ENCODE results near the gene PRDM15.

PRDM15 gene

DNA sequence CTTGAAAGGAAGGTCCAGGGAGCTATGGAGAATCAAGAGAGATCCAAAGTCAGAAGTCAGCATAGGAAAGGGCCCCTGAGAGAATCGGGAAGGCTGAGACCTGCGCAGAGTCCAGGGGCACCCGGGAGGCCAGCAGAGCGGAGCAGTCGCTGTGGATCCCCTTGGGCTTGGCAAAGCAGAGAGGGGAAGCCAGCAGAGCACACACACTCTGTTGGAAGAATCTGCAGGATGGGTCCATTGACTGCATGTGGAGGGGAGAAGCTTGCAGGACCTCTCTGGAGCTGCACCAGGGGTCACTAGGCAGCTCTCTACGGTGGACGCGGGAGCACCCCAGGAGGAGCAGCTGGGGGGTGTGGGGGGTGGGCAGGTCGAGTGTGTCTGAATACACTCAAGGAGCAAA lies 118.7 kb downstream of the PRDM15 start:
- no peaks in the 10 kb centered on the region for H3K9me3 Mint-ChIP-seq
- peak overlapping the region in 1 of 3 experiments; percentile 6 for H3K4me3 Mint-ChIP-seq
- H3K36me3 Mint-ChIP-seq (ENCODE audit: low read depth), result peaks cover 3% of the 10 kb centered on the region
- H3K27ac Mint-ChIP-seq, result no peak overlapping the region
- TF ChIP-seq, protein P1, sequence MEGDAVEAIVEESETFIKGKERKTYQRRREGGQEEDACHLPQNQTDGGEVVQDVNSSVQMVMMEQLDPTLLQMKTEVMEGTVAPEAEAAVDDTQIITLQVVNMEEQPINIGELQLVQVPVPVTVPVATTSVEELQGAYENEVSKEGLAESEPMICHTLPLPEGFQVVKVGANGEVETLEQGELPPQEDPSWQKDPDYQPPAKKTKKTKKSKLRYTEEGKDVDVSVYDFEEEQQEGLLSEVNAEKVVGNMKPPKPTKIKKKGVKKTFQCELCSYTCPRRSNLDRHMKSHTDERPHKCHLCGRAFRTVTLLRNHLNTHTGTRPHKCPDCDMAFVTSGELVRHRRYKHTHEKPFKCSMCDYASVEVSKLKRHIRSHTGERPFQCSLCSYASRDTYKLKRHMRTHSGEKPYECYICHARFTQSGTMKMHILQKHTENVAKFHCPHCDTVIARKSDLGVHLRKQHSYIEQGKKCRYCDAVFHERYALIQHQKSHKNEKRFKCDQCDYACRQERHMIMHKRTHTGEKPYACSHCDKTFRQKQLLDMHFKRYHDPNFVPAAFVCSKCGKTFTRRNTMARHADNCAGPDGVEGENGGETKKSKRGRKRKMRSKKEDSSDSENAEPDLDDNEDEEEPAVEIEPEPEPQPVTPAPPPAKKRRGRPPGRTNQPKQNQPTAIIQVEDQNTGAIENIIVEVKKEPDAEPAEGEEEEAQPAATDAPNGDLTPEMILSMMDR (IDR thresholded peaks at IDR 0.05; ENCODE audit: unreplicated experiment in 3 of 3), result no peak
- peaks cover 31% of the 10 kb centered on the region for H3K4me1 Mint-ChIP-seq
- peaks cover 81% of the 10 kb centered on the region for H3K27me3 Mint-ChIP-seq (ENCODE audit: low read depth)

DNA sequence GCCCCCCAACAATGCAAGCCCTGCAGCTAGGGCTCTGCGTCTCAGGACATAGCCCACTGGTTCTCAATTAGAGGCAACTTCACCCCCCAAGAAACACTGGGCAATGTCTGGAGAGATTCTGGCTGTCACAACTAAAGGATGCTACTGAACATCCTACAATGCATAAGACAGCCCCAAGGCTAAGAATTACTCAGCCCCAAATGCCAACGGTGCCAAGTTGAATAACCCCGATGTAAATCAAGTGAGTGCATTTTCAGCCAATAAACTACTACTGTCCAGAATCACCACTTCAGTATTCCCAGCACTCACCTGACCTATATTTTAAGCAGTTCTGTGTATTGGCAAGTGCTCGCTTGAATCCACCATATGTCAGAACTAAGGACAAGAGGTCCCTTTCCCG lies 119.2 kb downstream of the PRDM15 start:
- no peak overlapping the region for H3K4me3 Mint-ChIP-seq
- H3K27me3 Mint-ChIP-seq (ENCODE audit: low read depth), result peaks cover 79% of the 10 kb centered on the region
- H3K9me3 Mint-ChIP-seq, result no peaks in the 10 kb centered on the region
- no peak overlapping the region for H3K27ac Mint-ChIP-seq
- H3K36me3 Mint-ChIP-seq (ENCODE audit: low read depth), result peaks cover 3% of the 10 kb centered on the region
- H3K4me1 Mint-ChIP-seq, result peaks cover 31% of the 10 kb centered on the region
- TF ChIP-seq, protein P1 (IDR thresholded peaks at IDR 0.05; ENCODE audit: unreplicated experiment in 3 of 3), result no peak

- peaks cover 31% of the 10 kb centered on the region for H3K4me1 Mint-ChIP-seq
- H3K27me3 Mint-ChIP-seq (ENCODE audit: low read depth), result peaks cover 74% of the 10 kb centered on the region
- TF ChIP-seq, protein P1 (IDR thresholded peaks at IDR 0.05; ENCODE audit: unreplicated experiment in 3 of 3), result no peak
- H3K27ac Mint-ChIP-seq, result no peak overlapping the region
- peaks cover 3% of the 10 kb centered on the region for H3K36me3 Mint-ChIP-seq (ENCODE audit: low read depth)
- H3K9me3 Mint-ChIP-seq, result no peaks in the 10 kb centered on the region
- no peak overlapping the region for H3K4me3 Mint-ChIP-seq
Observed at GRCh38 chr21:41759214-41759840, 119.8 kb downstream of the PRDM15 start.

GRCh38 chr21:41758550-41758949 lies 120.6 kb downstream of the PRDM15 start:
- Mint-ChIP-seq H3K4me1 (peaks cover 32% of the 10 kb centered on the region), H3K27ac (no peak overlapping the region), H3K9me3 (no peaks in the 10 kb centered on the region), H3K27me3 (ENCODE audit: low read depth) (peaks cover 67% of the 10 kb centered on the region), H3K4me3 (no peak overlapping the region), H3K36me3 (ENCODE audit: low read depth) (peaks cover 3% of the 10 kb centered on the region)
- TF ChIP-seq, protein P1 (IDR thresholded peaks at IDR 0.05; ENCODE audit: unreplicated experiment in 3 of 3), result no peak

- H3K36me3 Mint-ChIP-seq (ENCODE audit: low read depth), result peaks cover 3% of the 10 kb centered on the region
- H3K4me3 Mint-ChIP-seq, result no peak overlapping the region
- H3K9me3 Mint-ChIP-seq, result no peaks in the 10 kb centered on the region
- TF ChIP-seq, protein P1 (IDR thresholded peaks at IDR 0.05; ENCODE audit: unreplicated experiment in 3 of 3), result no peak
- H3K27me3 Mint-ChIP-seq (ENCODE audit: low read depth), result peaks cover 63% of the 10 kb centered on the region
- H3K4me1 Mint-ChIP-seq, result peaks cover 33% of the 10 kb centered on the region
- no peak overlapping the region for H3K27ac Mint-ChIP-seq
Observed at GRCh38 chr21:41755934-41756773, 123.0 kb downstream of the PRDM15 start.

All from nephron (organoid).